ENCODE results near the gene ZDHHC3. TPM values are rescaled to one million over a fixed set of nuclear protein-coding genes. Genes with fewer than 3 reads are reported as not detected.

ZDHHC3 gene
- total and polyA plus RNA-seq, 4 experiments from 2014 or later, result 35.4 to 41.9 (median 38.1) TPM

DNA sequence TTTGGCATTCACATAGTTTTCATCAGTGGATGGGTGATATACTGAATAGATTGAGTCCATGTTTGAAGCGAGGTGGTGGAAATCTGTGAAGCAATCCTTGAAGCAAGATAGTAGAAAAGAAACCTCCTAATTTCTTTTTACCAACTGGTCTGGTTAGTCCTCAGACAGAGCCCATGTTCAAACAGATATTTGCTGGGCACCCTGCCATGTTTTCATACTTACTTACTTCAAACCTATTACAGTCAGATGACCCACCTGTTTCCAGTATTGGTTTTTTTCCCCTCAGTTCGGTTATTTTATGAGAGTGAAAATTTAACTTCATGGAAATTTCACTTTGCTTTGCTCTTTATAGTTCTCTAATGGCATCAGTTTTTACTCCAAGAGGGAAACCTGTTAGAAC lies 23.8 kb upstream of the ZDHHC3 start:
- no peaks in the 10 kb centered on the region for H3K9me3 ChIP-seq (ENCODE audit: control insufficient read depth in 1 of 2, low read length in 2 of 2)
- DNase-seq, result no peak
- Mint-ChIP-seq H3K9me3 (peaks cover 0 to 2% (median 0%) of the 10 kb centered on the region in 8 donors), H3K27ac (peak overlapping the region in 1 of 7 donors; percentile 61), H3K36me3 (peaks cover 47 to 81% of the 10 kb centered on the region in 2 donors), H3K4me1 (peaks cover 8 to 35% (median 17%) of the 10 kb centered on the region in 4 donors), H3K4me3 (no peak overlapping the region), H3K27me3 (no peaks in the 10 kb centered on the region)
- H3K27ac ChIP-seq (ENCODE audit: low read depth, low read length), result no peak overlapping the region
- intact Hi-C loops (cut with micrococcal nuclease), result no loop called here
- H3K4me3 ChIP-seq (ENCODE audit: low read length in 2 of 2), result no peak overlapping the region
- H3K36me3 ChIP-seq (ENCODE audit: insufficient read depth, low read length), result peaks cover 37% of the 10 kb centered on the region
- no peaks in the 10 kb centered on the region for H3K27me3 ChIP-seq (ENCODE audit: insufficient read depth, low read length)
- ChIA-PET POLR2A (ENCODE audit: partially characterized antibody) (interaction anchor here (1.2 kb wide), 2 partner anchors 23 kb away, joined by 4 read pairs; no protein-coding TSS in a partner anchor), CTCF (ENCODE audit: partially characterized antibody) (interaction anchor here (1.7 kb wide), 1 partner anchor 37 kb away, joined by 7 read pairs; no protein-coding TSS in a partner anchor)
- H3K4me1 ChIP-seq (ENCODE audit: insufficient read depth, low read length), result peaks cover 2% of the 10 kb centered on the region

DNA sequence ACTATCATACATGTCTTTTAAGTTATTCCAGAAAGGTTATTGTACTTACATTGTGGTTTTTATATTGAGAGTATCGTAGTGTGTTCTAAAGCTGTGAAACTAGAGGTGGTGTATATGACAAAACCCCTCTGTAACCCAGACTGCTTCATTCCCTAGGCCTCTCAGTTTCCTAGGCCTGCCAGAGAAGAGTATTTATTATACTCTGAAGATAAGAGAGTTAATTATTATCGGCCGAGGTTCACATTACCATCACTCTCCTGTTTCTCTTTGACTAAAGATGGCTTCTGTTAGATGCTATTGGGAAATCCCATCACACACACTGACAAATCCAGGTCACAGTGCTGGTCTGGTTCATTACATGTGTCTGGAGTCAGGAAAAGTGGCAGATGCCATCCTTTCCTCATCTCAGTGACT lies 20.6 kb upstream of the ZDHHC3 start:
- no peak overlapping the region for H3K27ac ChIP-seq (ENCODE audit: low read depth, low read length)
- no peak for DNase-seq
- ChIA-PET POLR2A (ENCODE audit: partially characterized antibody) (interaction anchor here (2.0 kb wide), 1 partner anchor 9 kb away, joined by 7 read pairs; no protein-coding TSS in a partner anchor), CTCF (ENCODE audit: partially characterized antibody) (no interaction called here)
- no peaks in the 10 kb centered on the region for H3K27me3 ChIP-seq (ENCODE audit: insufficient read depth, low read length)
- Mint-ChIP-seq H3K36me3 (peaks cover 45 to 72% of the 10 kb centered on the region in 2 donors), H3K9me3 (no peaks in the 10 kb centered on the region), H3K4me1 (peaks cover 12 to 39% (median 19%) of the 10 kb centered on the region in 4 donors), H3K27ac (peak overlapping the region in 4 of 7 donors; percentile 13 to 84 (median 70)), H3K27me3 (no peaks in the 10 kb centered on the region), H3K4me3 (peak overlapping the region in 1 of 8 donors; percentile 13)
- H3K4me1 ChIP-seq (ENCODE audit: insufficient read depth, low read length), result peaks cover 9% of the 10 kb centered on the region
- no peak overlapping the region for H3K4me3 ChIP-seq (ENCODE audit: low read length in 2 of 2)
- H3K36me3 ChIP-seq (ENCODE audit: insufficient read depth, low read length), result peaks cover 33% of the 10 kb centered on the region
- intact Hi-C loops (cut with micrococcal nuclease), result no loop called here
- H3K9me3 ChIP-seq (ENCODE audit: control insufficient read depth in 1 of 2, low read length in 2 of 2), result no peaks in the 10 kb centered on the region

DNA sequence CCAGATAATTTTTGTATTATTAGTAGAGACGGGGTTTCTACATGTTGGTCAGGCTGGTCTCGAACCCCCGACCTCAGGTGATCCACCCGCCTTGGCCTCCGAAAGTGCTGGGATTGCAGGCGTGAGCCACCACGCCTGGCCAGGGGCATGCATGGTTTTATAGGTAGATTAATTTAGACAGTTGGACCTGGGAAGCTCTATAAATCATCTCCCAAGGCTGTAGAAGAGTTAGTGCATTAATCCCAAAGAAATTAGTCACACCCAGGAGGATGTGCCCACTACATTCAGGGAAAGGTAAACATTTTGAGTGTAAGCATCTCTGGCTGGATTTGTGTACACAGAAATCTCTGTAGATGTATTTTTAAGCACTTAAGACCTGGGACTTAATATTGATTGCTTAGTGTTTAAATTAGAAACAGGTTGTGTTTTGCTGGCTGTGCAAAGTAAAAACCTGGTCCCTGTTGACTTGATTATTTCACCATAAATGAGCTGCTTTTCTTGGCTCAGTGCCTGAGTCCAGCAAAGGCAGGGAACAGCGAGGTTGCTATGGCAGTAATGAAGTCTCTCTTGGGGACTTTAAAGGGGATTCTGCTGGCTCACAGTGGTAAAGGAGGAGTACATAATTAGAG lies 19.3 kb upstream of the ZDHHC3 start:
- Mint-ChIP-seq H3K4me3 (no peak overlapping the region), H3K27me3 (no peaks in the 10 kb centered on the region), H3K27ac (peak overlapping the region in 3 of 7 donors; percentile 1 to 14 (median 5)), H3K36me3 (peaks cover 42 to 75% of the 10 kb centered on the region in 2 donors), H3K9me3 (no peaks in the 10 kb centered on the region), H3K4me1 (peaks cover 20 to 52% (median 32%) of the 10 kb centered on the region in 4 donors)
- DNase-seq, result no peak
- CTCF ChIA-PET (ENCODE audit: partially characterized antibody), result interaction anchor here (1.0 to 2.3 kb wide), 3 partner anchors 10 to 43 kb away, joined by 3 to 14 read pairs (median 3); no protein-coding TSS in a partner anchor
- Histone ChIP-seq H3K9me3 (ENCODE audit: control insufficient read depth in 1 of 2, low read length in 2 of 2) (no peaks in the 10 kb centered on the region), H3K27ac (ENCODE audit: low read depth, low read length) (no peak overlapping the region), H3K27me3 (ENCODE audit: insufficient read depth, low read length) (no peaks in the 10 kb centered on the region), H3K36me3 (ENCODE audit: insufficient read depth, low read length) (peaks cover 27% of the 10 kb centered on the region), H3K4me1 (ENCODE audit: insufficient read depth, low read length) (peaks cover 19% of the 10 kb centered on the region), H3K4me3 (ENCODE audit: low read length in 2 of 2) (no peak overlapping the region)
- intact Hi-C loops (cut with micrococcal nuclease), result no loop called here
- POLR2A ChIA-PET (ENCODE audit: partially characterized antibody), result interaction anchor here (0.6 to 2.0 kb wide), 5 partner anchors 10 to 42 kb away, joined by 3 to 7 read pairs (median 3); partner anchors contain the start of genes EXOSC7 and ZDHHC3

DNA sequence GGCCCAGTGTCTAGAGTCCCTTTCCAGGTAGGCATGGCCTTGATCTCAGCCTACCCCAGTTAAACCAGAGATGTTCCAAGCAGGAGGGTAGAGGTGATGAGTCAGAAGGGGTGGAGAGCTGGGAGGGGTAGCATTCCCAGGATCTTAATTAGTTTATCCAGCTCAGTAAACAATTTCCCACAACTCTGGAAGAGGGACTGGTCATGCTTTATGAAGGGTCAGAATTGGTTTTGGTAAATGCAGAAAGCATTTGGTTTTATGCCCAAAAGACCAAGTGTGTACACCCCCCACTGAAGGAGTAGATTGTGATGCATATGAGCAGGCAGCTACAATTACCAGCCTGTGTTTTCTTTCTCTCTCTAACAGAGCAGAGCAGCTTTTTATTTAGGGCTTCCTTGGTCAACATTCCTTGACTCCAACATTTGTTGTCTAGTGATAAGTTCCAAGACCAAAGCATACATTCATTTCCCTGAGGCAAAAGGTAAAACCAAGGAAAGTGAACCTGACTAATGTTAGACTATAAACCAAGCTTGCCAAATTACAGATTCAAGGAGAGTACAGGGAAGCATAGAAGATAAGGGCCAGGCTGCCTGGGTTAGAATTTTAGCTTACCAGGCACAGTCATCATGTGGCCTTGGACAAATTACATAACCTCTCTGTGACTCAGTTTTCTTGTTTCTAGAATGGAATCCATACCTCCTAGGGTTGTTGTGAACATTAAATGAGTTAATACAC lies 17.7 kb upstream of the ZDHHC3 start:
- Histone ChIP-seq H3K9me3 (ENCODE audit: control insufficient read depth in 1 of 2, low read length in 2 of 2) (no peaks in the 10 kb centered on the region), H3K27me3 (ENCODE audit: insufficient read depth, low read length) (no peaks in the 10 kb centered on the region), H3K27ac (ENCODE audit: low read depth, low read length) (no peak overlapping the region), H3K36me3 (ENCODE audit: insufficient read depth, low read length) (peaks cover 15% of the 10 kb centered on the region), H3K4me1 (ENCODE audit: insufficient read depth, low read length) (peaks cover 19% of the 10 kb centered on the region), H3K4me3 (ENCODE audit: low read length in 2 of 2) (no peak overlapping the region)
- no peaks in the 10 kb centered on the region for H3K27me3 Mint-ChIP-seq
- H3K4me3 Mint-ChIP-seq, result no peak overlapping the region
- DNase-seq, result no peak
- peak overlapping the region in 4 of 7 donors; percentile 37 to 73 (median 65) for H3K27ac Mint-ChIP-seq
- ChIA-PET CTCF (ENCODE audit: partially characterized antibody) (interaction anchor here (0.6 to 5.0 kb wide), 14 partner anchors 10 to 643 kb away, joined by 3 to 31 read pairs (median 4); partner anchors contain the start of genes EXOSC7 and ZDHHC3), POLR2A (ENCODE audit: partially characterized antibody) (interaction anchor here (2.3 to 3.0 kb wide), 2 partner anchors 12 to 17 kb away, joined by 10 to 12 read pairs; partner anchors contain the start of genes EXOSC7 and ZDHHC3)
- H3K9me3 Mint-ChIP-seq, result no peaks in the 10 kb centered on the region
- peaks cover 24 to 56% (median 37%) of the 10 kb centered on the region in 4 donors for H3K4me1 Mint-ChIP-seq
- peaks cover 42 to 75% of the 10 kb centered on the region in 2 donors for H3K36me3 Mint-ChIP-seq
- intact Hi-C loops (cut with micrococcal nuclease), result no loop called here

DNA sequence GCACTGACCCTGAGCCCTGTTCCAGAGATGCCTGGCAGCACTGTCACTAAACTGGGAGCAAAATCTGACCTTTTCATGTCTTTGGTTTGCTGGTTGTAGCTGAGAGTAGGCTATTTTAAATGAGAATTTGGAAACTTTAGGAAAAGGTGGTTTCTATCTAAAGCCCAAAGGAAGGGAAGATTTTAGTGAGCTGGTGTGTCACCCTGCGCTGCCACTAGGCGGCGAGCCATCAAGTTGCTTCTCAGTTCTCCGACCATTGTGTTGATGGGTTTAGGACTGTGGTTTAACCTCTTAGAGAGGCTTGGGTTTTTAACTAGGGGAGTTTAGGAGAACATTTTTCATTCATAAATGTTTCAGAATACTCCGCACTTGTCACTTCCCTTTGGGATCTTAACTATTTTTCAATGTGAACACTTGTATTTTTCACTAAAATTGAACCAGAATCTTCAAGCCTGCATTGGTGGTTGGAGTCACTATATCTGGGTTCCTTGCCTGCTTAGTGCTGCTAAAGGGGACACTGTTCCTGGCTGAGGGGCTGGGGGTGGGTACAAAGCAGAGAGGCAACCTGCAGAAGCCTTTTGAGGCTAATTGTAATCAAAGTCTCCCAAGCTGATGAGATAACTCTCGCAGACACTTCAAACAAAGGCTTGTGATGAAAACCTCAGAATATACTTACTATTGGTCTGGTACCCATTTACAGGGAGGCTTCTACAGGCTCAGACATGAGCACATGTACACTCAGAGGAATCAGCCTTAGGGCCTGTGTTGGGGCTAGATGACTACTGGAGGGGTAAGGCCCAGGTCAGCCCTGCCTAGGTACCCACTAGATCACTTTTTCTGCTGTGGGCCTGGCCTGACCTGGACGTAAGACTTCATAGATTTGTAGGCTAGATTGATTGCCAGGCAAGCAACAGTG lies 16.8 kb upstream of the ZDHHC3 start:
- Mint-ChIP-seq H3K9me3 (no peaks in the 10 kb centered on the region), H3K4me1 (peaks cover 31 to 60% (median 41%) of the 10 kb centered on the region in 4 donors), H3K27ac (peak overlapping the region in 4 of 7 donors; percentile 37 to 73 (median 65)), H3K27me3 (no peaks in the 10 kb centered on the region), H3K36me3 (peaks cover 42 to 76% of the 10 kb centered on the region in 2 donors), H3K4me3 (no peak overlapping the region)
- H3K9me3 ChIP-seq (ENCODE audit: control insufficient read depth in 1 of 2, low read length in 2 of 2), result no peaks in the 10 kb centered on the region
- H3K4me1 ChIP-seq (ENCODE audit: insufficient read depth, low read length), result peaks cover 19% of the 10 kb centered on the region
- no peaks in the 10 kb centered on the region for H3K27me3 ChIP-seq (ENCODE audit: insufficient read depth, low read length)
- POLR2A ChIA-PET (ENCODE audit: partially characterized antibody), result interaction anchor here (0.9 to 3.0 kb wide), 4 partner anchors 13 to 43 kb away, joined by 3 to 12 read pairs (median 6); partner anchors contain the start of genes EXOSC7 and ZDHHC3
- intact Hi-C loops (cut with micrococcal nuclease), result no loop called here
- CTCF ChIA-PET (ENCODE audit: partially characterized antibody), result interaction anchor here (1.1 to 5.0 kb wide), 13 partner anchors 9 to 518 kb away, joined by 3 to 31 read pairs (median 6); partner anchors contain the start of genes EXOSC7 and ZDHHC3
- H3K36me3 ChIP-seq (ENCODE audit: insufficient read depth, low read length), result peaks cover 14% of the 10 kb centered on the region
- DNase-seq, result no peak
- no peak overlapping the region for H3K27ac ChIP-seq (ENCODE audit: low read depth, low read length)
- H3K4me3 ChIP-seq (ENCODE audit: low read length in 2 of 2), result no peak overlapping the region

DNA sequence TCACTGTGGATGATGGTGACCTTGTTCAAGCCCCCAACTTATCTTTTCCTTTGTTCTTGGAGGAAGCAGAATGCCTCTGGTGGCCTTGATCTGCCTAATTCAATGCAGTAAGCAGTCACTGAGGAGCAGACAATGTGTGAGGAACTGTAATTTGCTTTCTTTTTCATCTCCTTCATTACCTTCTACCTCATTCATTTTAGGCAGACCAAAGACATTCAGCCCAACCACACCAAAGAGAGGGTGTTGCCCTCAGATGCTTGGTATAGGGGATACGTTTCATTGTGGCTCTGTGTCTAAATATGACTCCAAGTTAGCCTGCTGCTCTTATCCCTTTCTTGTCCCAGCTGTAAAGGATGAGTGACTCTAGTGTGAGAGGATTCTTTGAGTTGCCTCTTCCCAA lies 15.4 kb upstream of the ZDHHC3 start:
- Histone ChIP-seq H3K4me1 (ENCODE audit: insufficient read depth, low read length) (peaks cover 19% of the 10 kb centered on the region), H3K36me3 (ENCODE audit: insufficient read depth, low read length) (peaks cover 6% of the 10 kb centered on the region), H3K27me3 (ENCODE audit: insufficient read depth, low read length) (no peaks in the 10 kb centered on the region), H3K27ac (ENCODE audit: low read depth, low read length) (no peak overlapping the region), H3K9me3 (ENCODE audit: control insufficient read depth in 1 of 2, low read length in 2 of 2) (no peaks in the 10 kb centered on the region), H3K4me3 (ENCODE audit: low read length in 2 of 2) (no peak overlapping the region)
- intact Hi-C loops (cut with micrococcal nuclease), result no loop called here
- H3K4me3 Mint-ChIP-seq, result peak overlapping the region in 3 of 8 donors; percentile 30 to 66 (median 41)
- H3K4me1 Mint-ChIP-seq, result peaks cover 34 to 61% (median 44%) of the 10 kb centered on the region in 4 donors
- H3K27ac Mint-ChIP-seq, result peak overlapping the region in 4 of 7 donors; percentile 1 to 83 (median 76)
- peak in 3 of 5 donors; percentile 7 to 43 (median 25) for DNase-seq
- ChIA-PET POLR2A (ENCODE audit: partially characterized antibody) (interaction anchor here (1.1 to 3.0 kb wide), 2 partner anchors 15 to 44 kb away, joined by 3 to 10 read pairs; partner anchors contain the start of genes EXOSC7 and ZDHHC3), CTCF (ENCODE audit: partially characterized antibody) (interaction anchor here (1.0 to 5.0 kb wide), 8 partner anchors 10 to 46 kb away, joined by 3 to 31 read pairs (median 8); partner anchors contain the start of genes EXOSC7 and ZDHHC3)
- no peaks in the 10 kb centered on the region for H3K27me3 Mint-ChIP-seq
- H3K36me3 Mint-ChIP-seq, result peaks cover 34 to 63% of the 10 kb centered on the region in 2 donors
- no peaks in the 10 kb centered on the region for H3K9me3 Mint-ChIP-seq
